ENCODE results near the gene CNTN4. TPM values are rescaled to one million over a fixed set of nuclear protein-coding genes. Genes with fewer than 3 reads are reported as not detected.
A peak's percentile ranks its signal among the peaks of the same experiment; 100 is the strongest.
"Not testable (repeated sequence)": the region's sequence is repeated elsewhere in the genome, so short reads cannot be mapped to it uniquely, and the experiment has no call there.

CNTN4 gene
- 0.17 TPM in 1 of 2 replicates, not detected in the other for total RNA-seq

DNA sequence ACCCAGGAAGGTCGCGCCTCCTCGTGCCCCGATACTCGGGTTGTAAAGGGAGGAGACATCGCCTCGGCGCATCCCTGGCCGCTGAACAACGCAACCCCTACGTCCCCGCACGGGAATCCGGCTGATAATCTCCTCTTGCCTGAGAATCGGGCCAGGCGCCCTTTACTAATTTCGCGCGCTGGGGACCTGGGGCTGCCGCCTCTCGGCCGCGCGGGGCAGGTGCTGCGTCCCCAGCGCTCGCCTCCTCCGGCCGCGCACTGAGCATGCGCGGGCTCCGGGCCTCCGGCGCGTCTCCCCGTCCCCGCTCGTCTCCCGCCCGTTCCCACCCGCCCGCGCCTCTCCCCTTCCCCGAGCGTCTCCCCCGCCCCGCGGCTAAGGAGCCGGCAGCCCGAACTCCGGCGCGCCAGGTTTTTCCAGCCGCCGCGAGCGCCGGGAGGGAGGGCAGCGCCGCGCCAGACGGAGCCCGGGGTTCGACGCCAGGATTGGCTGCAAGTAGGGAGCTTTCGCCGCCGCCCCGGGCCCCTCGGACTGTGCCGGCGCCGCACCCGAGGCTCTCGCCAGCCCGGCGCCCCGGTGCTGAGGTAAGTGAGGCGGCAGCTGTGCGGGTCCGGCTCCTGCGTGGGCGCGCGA, at the start of gene CNTN4:
Gene CNTN4, plus strand, starts transcription at position 469 of the 630 bp plus-strand sequence.
- DNase-seq = peak; percentile 8

DNA sequence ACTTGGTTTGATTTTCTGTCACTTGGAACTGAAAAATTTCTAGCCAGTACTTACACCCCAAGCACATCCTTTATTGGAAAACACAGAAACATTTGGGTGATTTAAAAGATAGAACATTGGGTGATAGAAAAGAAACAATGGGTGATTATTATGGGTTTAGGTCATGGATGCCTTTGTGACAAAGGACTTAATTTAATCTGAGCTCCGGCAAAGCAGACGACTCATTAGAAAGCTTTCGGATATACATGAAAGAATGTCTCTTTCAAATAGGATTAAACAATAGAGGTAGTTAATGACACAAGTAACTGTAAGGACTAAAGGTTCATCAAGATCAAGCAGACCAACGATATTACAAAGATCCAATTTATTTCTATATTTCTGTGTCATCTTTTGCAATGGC, 37.3 kb upstream of the CNTN4 start:
- no peak for DNase-seq

DNA sequence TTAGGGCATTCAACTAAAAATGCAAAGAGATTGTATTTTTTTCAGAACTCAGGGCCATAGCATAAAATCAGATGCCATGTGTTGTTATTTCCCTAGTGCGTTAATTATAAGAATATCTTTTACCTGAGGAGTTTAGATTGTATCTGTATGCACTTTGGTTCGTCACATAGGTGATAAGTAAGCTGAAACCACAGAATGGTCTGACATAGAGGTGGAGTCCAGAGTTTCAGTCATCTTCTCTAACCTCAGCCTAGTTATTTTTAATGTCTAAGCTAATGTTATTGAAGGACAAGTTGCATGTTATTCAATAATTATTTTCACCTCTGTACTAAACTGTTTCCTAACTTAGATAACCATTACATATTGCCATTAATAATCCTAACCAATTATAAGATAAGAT, 27.1 kb upstream of the CNTN4 start:
- DNase-seq = no peak

- DNase-seq = no peak
Observed at GRCh38 chr3:2078821-2079220, 19.8 kb upstream of the CNTN4 start.

- no peak for DNase-seq
Observed at GRCh38 chr3:2082871-2083480, 15.7 kb upstream of the CNTN4 start.

GRCh38 chr3:2083558-2083957, 15.1 kb upstream of the CNTN4 start:
- not testable (repeated sequence) for DNase-seq

DNA sequence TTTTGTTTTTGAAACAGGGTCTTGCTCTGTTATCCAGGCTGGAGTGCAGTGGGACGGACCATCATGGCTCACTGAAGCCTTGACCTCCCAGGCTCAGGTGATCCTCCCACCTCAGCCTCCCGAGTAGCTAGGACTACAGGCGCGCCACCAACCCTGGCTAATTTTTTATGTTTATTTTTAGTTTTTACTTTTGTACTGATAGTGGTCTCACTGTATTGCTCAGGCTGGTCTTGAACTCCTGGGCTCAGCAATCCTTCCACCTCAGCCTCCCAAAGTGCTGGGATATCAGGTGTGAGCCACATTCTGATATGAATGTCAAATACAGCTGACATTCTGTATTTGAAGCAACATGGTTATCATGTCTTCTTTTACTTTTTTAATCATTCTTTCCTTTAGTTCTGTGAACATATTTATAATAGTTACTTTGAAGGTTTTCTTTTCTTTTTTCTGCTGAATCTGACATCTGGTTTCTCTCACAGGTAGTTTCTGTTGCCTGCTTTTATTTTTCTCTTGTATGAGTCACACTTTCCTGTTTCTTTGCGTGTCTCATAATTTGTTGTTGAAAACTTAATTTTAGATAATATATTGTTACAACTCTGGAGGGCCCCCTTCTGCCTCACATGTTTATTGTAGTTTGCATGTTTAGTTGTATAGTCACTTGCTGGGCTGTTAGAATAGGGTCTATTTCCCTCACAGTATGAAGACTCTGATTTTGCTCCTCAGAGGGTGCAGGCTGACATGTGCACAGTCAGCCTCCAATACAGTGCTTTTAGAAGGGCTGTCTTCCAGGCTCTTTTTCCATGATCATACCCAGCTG, 8.4 kb upstream of the CNTN4 start:
- DNase-seq = no peak

- no peak for DNase-seq
Observed at GRCh38 chr3:2092758-2093157, 5.9 kb upstream of the CNTN4 start.

GRCh38 chr3:2094941-2095340, 3.7 kb upstream of the CNTN4 start:
- no peak for DNase-seq

- no peak for DNase-seq
Observed at GRCh38 chr3:2096216-2096615, 2.5 kb upstream of the CNTN4 start.

DNA sequence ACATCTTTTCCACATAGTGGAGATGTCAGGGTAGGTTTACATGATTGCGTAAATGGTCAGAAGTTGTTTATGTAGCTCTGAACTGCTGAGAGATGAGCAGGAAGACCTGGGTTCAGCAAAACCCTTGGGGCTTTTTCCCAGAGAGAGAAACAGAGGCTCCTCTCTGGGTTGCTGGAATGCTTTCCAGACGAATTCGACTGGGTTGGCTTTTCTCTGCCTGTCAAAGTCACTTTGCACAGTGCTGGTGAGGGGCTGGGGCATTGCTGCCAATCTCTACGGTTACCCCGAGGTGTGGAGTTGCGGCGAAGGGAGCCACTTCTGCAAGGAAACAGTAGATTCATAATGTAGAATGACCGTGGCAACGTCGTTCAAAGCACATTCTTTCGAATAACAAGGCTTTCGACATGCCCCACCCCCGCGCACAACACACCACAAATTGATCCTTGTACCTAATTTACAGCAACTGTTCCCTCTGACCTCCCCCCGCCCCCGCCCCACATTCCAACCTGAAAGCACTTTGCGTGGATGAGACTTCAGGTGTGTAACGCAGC, 950 bp upstream of the CNTN4 start:
- DNase-seq = no peak

- DNase-seq = no peak
Observed at GRCh38 chr3:2099028-2099671, 484 bp downstream of the CNTN4 start.

- no peak for DNase-seq
Observed at GRCh38 chr3:2099779-2100191, 1.1 kb downstream of the CNTN4 start.

GRCh38 chr3:2106438-2106837, 7.8 kb downstream of the CNTN4 start:
- DNase-seq = no peak

DNA sequence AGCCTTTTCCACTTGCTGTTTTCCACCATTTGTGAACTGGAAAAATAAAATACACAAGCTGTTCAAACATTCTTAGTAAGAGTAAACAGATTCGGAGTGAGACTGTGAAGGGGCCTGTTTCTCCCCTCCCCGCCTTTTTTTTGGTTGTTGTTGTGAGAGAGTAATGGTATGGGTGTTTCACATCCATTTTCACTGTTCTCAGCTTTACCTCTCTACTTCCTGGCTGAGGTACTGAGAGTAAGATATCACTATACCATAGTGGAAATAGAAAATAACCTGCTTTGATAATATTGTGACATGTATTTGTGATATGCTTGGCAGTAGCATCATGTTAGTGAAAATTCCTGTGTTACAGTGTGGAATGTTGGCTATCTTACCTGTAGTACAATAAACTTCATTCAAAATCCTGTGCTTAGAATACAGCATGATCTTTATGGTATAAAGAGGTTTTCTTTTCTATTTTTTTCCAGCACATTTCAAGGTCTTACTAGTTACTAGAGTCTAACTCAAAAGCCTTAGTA, 12.0 kb downstream of the CNTN4 start:
- DNase-seq = no peak

DNA sequence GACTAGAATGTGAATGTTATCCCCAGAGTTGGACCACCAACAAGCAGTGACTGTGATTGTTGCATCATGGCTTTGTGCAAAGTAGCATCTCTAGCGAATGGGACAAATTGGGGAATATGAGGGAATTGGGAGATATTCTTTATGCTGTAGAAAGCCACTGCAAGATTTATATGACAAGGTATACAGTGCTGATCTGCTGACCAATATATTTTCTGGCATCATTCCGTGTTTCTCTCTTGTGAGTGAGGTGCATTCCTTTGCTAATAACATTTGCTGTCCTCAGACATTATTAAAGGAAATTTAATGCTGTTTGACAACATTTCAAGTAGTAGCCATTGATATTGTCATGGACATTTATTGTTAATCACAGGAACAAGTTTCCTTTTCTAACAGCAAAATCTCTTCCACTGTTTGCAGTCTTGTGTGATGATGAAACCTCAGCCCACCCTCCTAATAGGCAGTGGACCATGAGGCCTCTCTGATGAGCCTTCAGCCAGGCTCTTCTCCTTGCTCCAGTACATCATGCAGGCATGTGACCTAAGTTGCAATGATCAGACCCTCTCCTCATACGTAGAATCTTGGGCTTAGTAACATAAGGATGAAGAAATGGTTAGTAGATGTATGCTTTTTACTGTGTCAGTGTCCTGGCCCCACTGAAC, 16.1 kb downstream of the CNTN4 start:
- DNase-seq = no peak

- no peak for DNase-seq
Observed at GRCh38 chr3:2130726-2131125, 32.1 kb downstream of the CNTN4 start.

DNA sequence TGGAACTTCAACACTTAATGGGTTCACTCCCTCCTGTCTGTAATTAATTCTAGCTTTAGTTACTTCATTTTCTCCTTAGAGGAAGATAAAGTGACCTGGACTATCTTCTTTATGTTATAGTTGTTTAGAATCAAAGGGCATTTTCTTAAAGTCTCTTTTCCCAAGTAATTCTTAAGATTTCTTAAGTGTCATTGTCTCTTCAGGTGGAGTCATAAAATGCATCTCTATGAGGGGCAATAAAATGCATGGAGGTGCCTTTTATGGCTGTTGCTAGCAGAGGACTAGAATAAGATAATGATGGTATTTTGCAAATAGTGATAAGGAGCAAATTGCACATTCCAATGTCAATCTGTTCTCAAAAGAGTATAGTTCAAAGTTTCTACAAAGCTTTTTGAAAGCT, 34.5 kb downstream of the CNTN4 start:
- no peak for DNase-seq

DNA sequence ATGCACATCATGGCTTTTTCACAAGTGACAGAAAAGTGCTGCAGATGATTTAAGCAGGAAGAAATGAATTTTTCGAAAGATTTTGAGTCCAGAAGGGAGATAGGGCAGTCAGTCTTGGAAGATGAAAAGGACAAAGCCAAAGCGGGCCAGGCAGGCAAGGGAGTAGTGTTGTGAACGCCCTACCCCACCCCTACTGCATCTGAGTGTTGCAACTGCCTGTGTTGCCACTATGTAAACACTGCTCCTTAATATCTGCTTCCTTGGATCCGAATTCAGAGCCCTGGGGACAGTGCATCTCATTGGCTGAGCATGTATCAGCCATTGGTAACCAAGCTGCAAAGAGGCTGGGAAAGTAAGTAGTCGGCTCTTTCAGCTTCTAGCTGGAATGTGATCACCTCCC, 39.0 kb downstream of the CNTN4 start:
- no peak for DNase-seq

GRCh38 chr3:2141482-2141881, 42.8 kb downstream of the CNTN4 start:
- no peak for DNase-seq

- DNase-seq = no peak
Observed at GRCh38 chr3:2148561-2149340, 50.1 kb downstream of the CNTN4 start.

All from dermis blood vessel endothelial cell (primary cell).